A549 treated with CpdA at 1 μM for 4 hours (cell line): ENCODE results near the gene SLC35G6. TPM values are rescaled to one million over a fixed set of nuclear protein-coding genes. Genes with fewer than 3 reads are reported as not detected.

ENCODE experiments used
- total RNA-seq: library from RNA; stranded (reverse); fragments of 200-300 nt; extraction: Qiagen RNA extraction; gene quantifications from 5 replicates; pipeline ENCODE4 v1.2.3, GENCODE V29; 2022; ENCODE audit warnings: low read depth

SLC35G6 gene
- total RNA-seq = not detected in 5 replicates

GRCh38 chr17:7481275-7481674 lies at the start of gene SLC35G6:
SLC35G6 (plus strand) TSS chr17:7481446; CDS start chr17:7481517, 71 bp downstream.

GRCh38 chr17:7439462-7440112 lies 41.7 kb upstream of the SLC35G6 start, which contains the start of gene FGF11:
FGF11 (plus strand) TSS chr17:7439512; CDS start chr17:7439621, 109 bp downstream.

GRCh38 chr17:7444682-7445618 lies 36.3 kb upstream of the SLC35G6 start, which contains the start of gene CHRNB1:
CHRNB1 (plus strand) TSS chr17:7445061; CDS start chr17:7445128, 67 bp downstream.

GRCh38 chr17:7479213-7480088 lies 1.8 kb upstream of the SLC35G6 start, which contains the start of gene ZBTB4:
ZBTB4 (minus strand) TSS chr17:7479631; CDS start chr17:7466801, 12,830 bp downstream.

GRCh38 chr17:7484067-7484918 lies 3.0 kb downstream of the SLC35G6 start, which contains the start of gene POLR2A:
POLR2A (plus strand) TSS chr17:7484366.

Other genes starting within 250 kb of the SLC35G6 start
- gene DVL2, start 246.9 kb upstream of the SLC35G6 start, total RNA-seq = 28.0 to 42.0 TPM (median 34.1 TPM) in 5 replicates
- gene PHF23, start 242.0 kb upstream of the SLC35G6 start, total RNA-seq = 83.9 to 111 TPM (median 93.1 TPM) in 5 replicates
- gene GABARAP, start 239.0 kb upstream of the SLC35G6 start, total RNA-seq = 651 to 801 TPM (median 727 TPM) in 5 replicates
- gene CTDNEP1, start 229.7 kb upstream of the SLC35G6 start, total RNA-seq = 214 to 254 TPM (median 242 TPM) in 5 replicates
- gene ELP5, start 229.2 kb upstream of the SLC35G6 start, total RNA-seq = 117 to 137 TPM (median 127 TPM) in 5 replicates
- gene CLDN7, start 219.0 kb upstream of the SLC35G6 start, total RNA-seq = 0.54 to 0.90 TPM (median 0.62 TPM) in 5 replicates
- gene SLC2A4, start 199.7 kb upstream of the SLC35G6 start, total RNA-seq = 0.13 to 0.29 TPM (median 0.24 TPM) in 5 replicates
- 0.45 to 0.97 TPM (median 0.60 TPM) in 4 of 5 replicates, not detected in the other for gene YBX2, start 186.8 kb upstream of the SLC35G6 start, total RNA-seq
- gene EIF5A, start 173.8 kb upstream of the SLC35G6 start, total RNA-seq = 1,623 to 1,819 TPM (median 1,736 TPM) in 5 replicates
- 91.6 to 105 TPM (median 99.8 TPM) in 5 replicates for gene GPS2, start 166.1 kb upstream of the SLC35G6 start, total RNA-seq
- gene NEURL4, start 152.1 kb upstream of the SLC35G6 start, total RNA-seq = 24.3 to 33.5 TPM (median 29.7 TPM) in 5 replicates
- 1.9 to 7.2 TPM (median 3.1 TPM) in 5 replicates for gene ACAP1, start 144.9 kb upstream of the SLC35G6 start, total RNA-seq
- gene KCTD11, start 129.3 kb upstream of the SLC35G6 start, total RNA-seq = 11.9 to 16.4 TPM (median 13.3 TPM) in 5 replicates
- not detected in 5 replicates for gene TMEM95, start 126.3 kb upstream of the SLC35G6 start, total RNA-seq
- 1.5 to 2.4 TPM (median 1.8 TPM) in 5 replicates for gene TNK1, start 100.4 kb upstream of the SLC35G6 start, total RNA-seq
- 36.7 to 43.5 TPM (median 37.7 TPM) in 5 replicates for gene PLSCR3, start 86.9 kb upstream of the SLC35G6 start, total RNA-seq
- gene TMEM256, start 77.3 kb upstream of the SLC35G6 start, total RNA-seq = 181 to 224 TPM (median 197 TPM) in 5 replicates
- 14.2 to 20.2 TPM (median 17.0 TPM) in 5 replicates for gene NLGN2, start 73.6 kb upstream of the SLC35G6 start, total RNA-seq
- 0.09 TPM in 1 of 5 replicates, not detected in the others for gene SPEM1, start 61.1 kb upstream of the SLC35G6 start, total RNA-seq
- gene SPEM2, start 55.8 kb upstream of the SLC35G6 start, total RNA-seq = 0.10 to 0.14 TPM in 2 of 5 replicates, not detected in the others
- 0.01 to 0.04 TPM in 2 of 5 replicates, not detected in the others for gene SPEM3, start 52.6 kb upstream of the SLC35G6 start, total RNA-seq
- 9.6 to 14.5 TPM (median 13.1 TPM) in 5 replicates for gene TMEM102, start 46.0 kb upstream of the SLC35G6 start, total RNA-seq
- gene FGF11, start 41.9 kb upstream of the SLC35G6 start, total RNA-seq = 0.99 to 1.4 TPM (median 1.4 TPM) in 5 replicates
- 4.7 to 7.6 TPM (median 7.2 TPM) in 5 replicates for gene CHRNB1, start 36.4 kb upstream of the SLC35G6 start, total RNA-seq
- 20.0 to 25.5 TPM (median 23.1 TPM) in 5 replicates for gene ZBTB4, start 1.8 kb upstream of the SLC35G6 start, total RNA-seq
- gene POLR2A, start 2.9 kb downstream of the SLC35G6 start, total RNA-seq = 74.3 to 88.3 TPM (median 80.0 TPM) in 5 replicates
- gene TNFSF12, start 67.6 kb downstream of the SLC35G6 start, total RNA-seq = 9.6 to 13.5 TPM (median 10.4 TPM) in 5 replicates
- gene TNFSF13, start 77.3 kb downstream of the SLC35G6 start, total RNA-seq = 0.61 to 1.9 TPM (median 1.3 TPM) in 5 replicates
- 94.4 to 114 TPM (median 102 TPM) in 5 replicates for gene SENP3, start 80.5 kb downstream of the SLC35G6 start, total RNA-seq
- 34.0 to 42.9 TPM (median 36.5 TPM) in 5 replicates for gene CD68, start 98.2 kb downstream of the SLC35G6 start, total RNA-seq
- gene MPDU1, start 102.4 kb downstream of the SLC35G6 start, total RNA-seq = 116 to 133 TPM (median 120 TPM) in 5 replicates
- 0.22 to 0.72 TPM (median 0.37 TPM) in 5 replicates for gene SOX15, start 108.6 kb downstream of the SLC35G6 start, total RNA-seq
- 54.7 to 68.2 TPM (median 61.0 TPM) in 5 replicates for gene FXR2, start 133.5 kb downstream of the SLC35G6 start, total RNA-seq
- 81.2 to 99.2 TPM (median 91.7 TPM) in 5 replicates for gene SAT2, start 146.4 kb downstream of the SLC35G6 start, total RNA-seq
- 0.68 to 1.0 TPM (median 0.73 TPM) in 5 replicates for gene SHBG, start 148.7 kb downstream of the SLC35G6 start, total RNA-seq
- 0.16 to 0.33 TPM (median 0.26 TPM) in 4 of 5 replicates, not detected in the other for gene ATP1B2, start 169.5 kb downstream of the SLC35G6 start, total RNA-seq
- 48.7 to 61.6 TPM (median 55.2 TPM) in 5 replicates for gene TP53, start 206.0 kb downstream of the SLC35G6 start, total RNA-seq
- 33.9 to 50.3 TPM (median 47.7 TPM) in 5 replicates for gene WRAP53, start 207.0 kb downstream of the SLC35G6 start, total RNA-seq
- 1.0 to 1.7 TPM (median 1.4 TPM) in 5 replicates for gene EFNB3, start 223.8 kb downstream of the SLC35G6 start, total RNA-seq
- 0.01 to 0.03 TPM in 2 of 5 replicates, not detected in the others for gene DNAH2, start 236.3 kb downstream of the SLC35G6 start, total RNA-seq